Measurements from ENCODE around the gene CACNG1. TPM values are rescaled to one million over a fixed set of nuclear protein-coding genes. Genes with fewer than 3 reads are reported as not detected.

CACNG1 gene
- total RNA-seq, 1 donor from 2014 or later = not detected

GRCh38 chr17:67050471-67051154, 6.3 kb downstream of the CACNG1 start:
- no peak for DNase-seq (ENCODE audit: extremely low read depth, low read depth, low spot score)

GRCh38 chr17:67051155-67051538, 6.8 kb downstream of the CACNG1 start:
- no peak for DNase-seq (ENCODE audit: extremely low read depth, low read depth, low spot score)

DNA sequence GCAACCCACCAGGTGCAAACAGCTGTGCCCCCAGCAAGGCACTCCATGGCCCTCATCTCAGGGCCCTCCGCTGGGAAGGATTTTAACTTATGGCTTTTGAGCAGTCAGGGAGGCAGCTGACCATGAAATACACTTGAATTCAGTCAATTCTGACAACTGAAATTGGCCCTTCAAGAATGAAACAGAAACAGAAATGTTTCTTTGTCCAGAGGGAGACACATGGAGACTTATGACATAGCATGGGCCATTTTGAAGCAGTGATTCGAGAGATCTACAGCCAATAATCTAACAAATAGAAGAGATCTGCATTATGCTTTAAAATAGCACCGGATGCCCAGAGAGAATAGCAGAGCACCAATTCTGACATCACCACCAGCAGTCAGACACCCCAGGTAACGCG, 7.5 kb downstream of the CACNG1 start:
- DNase-seq (ENCODE audit: extremely low read depth, low read depth, low spot score) = no peak

GRCh38 chr17:67052720-67053437, 8.5 kb downstream of the CACNG1 start:
- DNase-seq (ENCODE audit: extremely low read depth, low read depth, low spot score) = no peak

- no peak for DNase-seq (ENCODE audit: extremely low read depth, low read depth, low spot score)
Observed at GRCh38 chr17:67053438-67054000, 9.2 kb downstream of the CACNG1 start.

GRCh38 chr17:67054011-67054591, 9.7 kb downstream of the CACNG1 start:
- no peak for DNase-seq (ENCODE audit: extremely low read depth, low read depth, low spot score)

DNA sequence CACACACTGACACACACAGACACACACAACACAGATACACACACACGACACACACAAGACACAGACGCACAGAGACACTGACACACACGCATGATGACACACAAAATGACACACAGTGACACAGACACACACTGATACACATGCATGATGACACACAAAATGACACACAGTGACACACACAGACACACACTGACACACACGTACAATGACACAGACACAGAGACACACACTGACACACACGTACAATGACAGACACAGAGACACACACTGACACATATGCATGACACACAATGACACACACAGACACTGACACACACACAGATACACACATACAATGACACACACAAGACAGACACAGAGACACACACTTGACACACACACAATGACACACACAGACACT, 10.3 kb downstream of the CACNG1 start:
- no peak for DNase-seq (ENCODE audit: extremely low read depth, low read depth, low spot score)

GRCh38 chr17:67055041-67055443, 10.7 kb downstream of the CACNG1 start:
- no peak for DNase-seq (ENCODE audit: extremely low read depth, low read depth, low spot score)

- DNase-seq (ENCODE audit: extremely low read depth, low read depth, low spot score) = no peak
Observed at GRCh38 chr17:67055811-67056745, 11.7 kb downstream of the CACNG1 start.

DNA sequence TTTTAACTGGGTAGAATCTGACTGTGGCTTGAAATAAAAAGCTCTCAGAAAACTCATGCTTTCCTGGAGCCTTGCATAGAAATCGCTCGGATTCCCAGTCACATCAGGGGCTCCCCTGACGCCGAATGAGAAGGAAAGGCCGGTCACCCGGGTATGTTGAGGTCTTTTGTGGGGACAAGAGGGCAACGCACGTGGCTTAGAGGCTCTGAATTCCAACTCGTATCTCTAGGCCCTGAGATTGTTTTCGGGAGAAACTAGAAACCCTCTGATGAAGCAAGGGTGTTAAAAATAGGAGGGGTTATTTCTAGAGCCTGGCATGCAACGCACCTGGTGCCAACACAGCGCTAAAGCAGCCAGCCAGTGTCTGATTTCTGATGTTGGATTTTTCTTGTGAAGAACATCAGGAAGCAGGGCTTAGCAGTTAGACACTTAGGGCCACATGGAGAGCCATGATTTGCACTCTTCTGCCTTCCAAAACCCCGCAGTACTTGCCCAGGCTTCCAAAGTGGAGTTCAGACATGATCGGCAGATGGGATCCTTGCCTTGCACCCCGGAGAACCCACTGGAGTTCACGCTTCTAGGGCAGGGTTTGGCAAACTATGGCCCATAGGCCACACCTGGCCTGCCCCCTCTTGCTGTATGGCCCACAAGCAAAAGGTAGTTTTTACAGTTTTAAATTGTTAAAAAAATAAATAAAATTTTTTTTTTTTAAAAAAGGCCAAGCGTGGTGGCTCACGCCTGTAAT, 12.6 kb downstream of the CACNG1 start:
- no peak for DNase-seq (ENCODE audit: extremely low read depth, low read depth, low spot score)

- DNase-seq (ENCODE audit: extremely low read depth, low read depth, low spot score) = no peak
Observed at GRCh38 chr17:67058036-67058435, 13.7 kb downstream of the CACNG1 start.

DNA sequence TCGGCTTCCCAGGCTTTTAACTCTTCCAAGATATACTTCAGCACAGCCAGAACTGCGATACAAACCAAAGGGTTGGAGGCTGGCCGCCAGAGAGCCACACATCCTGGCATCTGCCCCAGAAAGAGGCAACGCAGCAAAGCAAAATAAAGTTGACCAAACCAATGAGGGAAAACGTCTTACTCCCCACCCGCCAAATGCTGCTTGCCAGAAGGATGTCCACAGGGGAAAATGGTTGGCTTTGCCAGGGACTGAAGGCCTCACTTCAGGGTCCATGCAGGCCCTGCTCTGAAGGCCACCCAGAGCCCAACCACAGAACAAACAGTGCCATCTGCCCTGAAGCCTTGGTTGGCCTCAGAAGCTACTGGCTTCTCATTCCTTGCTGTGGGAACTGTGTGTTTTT, 15.0 kb downstream of the CACNG1 start:
- DNase-seq (ENCODE audit: extremely low read depth, low read depth, low spot score) = no peak

- no peak for DNase-seq (ENCODE audit: extremely low read depth, low read depth, low spot score)
Observed at GRCh38 chr17:67063141-67063540, 18.8 kb downstream of the CACNG1 start.

GRCh38 chr17:67066717-67067116, 22.4 kb downstream of the CACNG1 start:
- no peak for DNase-seq (ENCODE audit: extremely low read depth, low read depth, low spot score)

DNA sequence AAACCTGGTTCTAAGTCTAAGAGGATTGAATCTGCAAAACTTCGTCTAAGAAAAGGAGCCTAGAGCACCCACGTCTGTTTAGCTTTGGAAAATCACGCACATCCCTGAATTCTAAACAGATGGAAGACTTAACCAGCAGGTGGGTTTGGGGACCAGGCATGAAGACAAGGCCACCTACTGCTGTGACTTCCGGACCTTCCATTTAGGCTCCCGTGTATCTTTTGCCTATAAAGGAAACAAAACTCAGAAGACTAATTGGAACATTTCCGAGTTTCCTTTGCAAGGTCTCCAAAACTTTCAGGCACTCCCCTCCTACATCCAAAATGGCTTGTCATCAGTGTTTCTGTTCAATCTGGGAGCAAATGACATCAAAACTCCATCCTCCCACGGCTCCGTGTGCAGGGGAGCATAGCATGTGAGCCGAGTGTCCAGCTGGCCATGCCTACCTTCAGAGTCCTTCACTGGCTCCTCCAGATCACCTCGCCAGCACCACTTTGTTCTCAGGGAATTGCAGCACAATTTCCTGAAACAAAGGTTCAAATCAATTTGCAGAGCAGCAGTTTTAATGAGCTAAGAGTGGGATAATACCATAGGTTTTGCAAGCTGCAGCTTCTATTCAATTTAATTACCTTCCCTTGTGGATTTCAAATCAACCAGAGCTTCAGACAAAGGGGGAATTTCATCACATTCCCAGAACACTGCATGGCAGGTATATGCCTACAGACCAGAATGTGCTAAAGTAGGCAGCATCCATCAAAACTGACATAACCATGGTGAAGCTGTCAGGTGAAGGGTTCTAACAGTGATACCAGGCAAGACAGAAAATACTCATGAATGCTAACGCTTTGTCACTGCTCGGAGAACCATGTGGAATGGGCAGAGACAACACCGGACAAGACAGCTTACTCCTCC, 23.5 kb downstream of the CACNG1 start:
- DNase-seq (ENCODE audit: extremely low read depth, low read depth, low spot score) = no peak

DNA sequence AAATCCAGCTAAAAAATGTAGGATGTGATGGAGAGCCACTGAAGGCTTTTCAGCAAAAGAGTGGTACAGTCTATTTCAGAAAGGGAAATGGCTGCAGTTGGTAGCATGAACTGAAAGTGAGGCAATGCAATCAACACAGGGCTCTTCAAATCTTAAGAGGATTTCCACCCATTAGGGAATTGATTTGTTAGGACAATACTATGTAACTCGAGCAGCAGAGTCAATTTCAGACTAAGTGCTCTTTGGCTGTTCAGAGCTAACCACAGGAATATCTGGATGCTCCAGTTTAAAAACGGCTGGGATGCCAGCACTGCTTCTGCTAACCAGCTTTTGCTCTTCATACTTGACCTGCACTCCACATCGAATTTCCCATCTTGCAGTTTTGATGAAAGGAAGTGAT, 24.6 kb downstream of the CACNG1 start:
- no peak for DNase-seq (ENCODE audit: extremely low read depth, low read depth, low spot score)

DNA sequence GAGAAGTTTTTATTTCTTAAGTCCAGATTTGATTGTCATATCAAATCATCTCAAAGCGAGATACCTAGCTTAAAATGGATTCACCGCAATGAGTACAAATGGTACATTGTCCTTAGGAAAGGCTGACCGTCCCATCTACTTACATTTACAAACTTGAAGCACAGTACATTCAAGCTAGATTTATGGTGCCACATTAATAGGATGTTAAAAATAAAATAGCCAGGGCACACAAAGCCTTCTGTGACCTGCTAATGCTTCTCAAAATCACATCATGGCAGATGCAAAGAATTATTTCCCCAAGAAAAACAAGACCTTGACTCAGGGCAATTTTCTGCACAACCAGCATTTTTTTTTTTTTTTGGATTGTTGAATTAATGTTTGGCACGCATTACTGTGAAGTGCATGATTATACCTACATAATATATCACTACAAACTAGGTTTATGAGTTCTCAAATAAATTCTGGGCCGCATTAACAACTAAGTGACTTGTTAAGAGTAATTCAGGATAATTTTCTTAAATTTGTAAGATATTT, 25.3 kb downstream of the CACNG1 start:
- no peak for DNase-seq (ENCODE audit: extremely low read depth, low read depth, low spot score)

DNA sequence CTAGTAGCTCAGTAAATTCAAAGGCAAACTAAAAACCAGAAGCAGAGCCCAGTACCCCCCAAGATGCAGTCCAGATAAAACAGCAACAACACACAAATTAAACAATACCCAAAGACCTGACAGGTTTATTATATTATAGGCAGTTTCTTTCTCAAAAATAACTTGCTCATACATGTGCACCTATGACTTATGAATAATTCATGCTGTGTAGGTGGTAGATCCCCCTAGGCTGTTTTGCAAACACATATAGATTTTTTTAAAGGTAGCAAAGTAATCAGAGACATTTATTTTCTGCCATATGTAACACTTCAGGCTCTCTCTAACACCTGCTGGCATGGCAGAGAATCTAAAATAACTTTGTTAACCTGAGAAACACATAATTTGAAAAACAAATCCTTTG, 27.2 kb downstream of the CACNG1 start:
- no peak for DNase-seq (ENCODE audit: extremely low read depth, low read depth, low spot score)

DNA sequence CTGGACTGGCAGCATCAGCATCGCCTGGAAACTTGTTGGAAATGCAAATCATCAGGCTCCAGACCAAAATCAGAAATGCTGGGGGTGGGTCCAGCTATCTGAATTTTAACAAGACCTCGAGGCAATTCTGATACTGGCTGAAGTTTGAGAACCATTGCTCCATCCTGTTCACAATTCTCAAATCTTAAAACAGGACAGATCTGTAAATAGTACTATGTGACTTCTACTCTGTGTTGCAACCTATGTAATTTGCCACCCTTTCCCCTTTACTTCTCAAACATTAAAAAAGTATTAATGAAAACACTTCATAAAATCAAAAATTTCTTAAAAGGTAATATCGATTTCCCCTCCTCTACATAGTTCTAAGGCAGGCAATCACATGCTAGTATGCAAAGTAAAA, 28.5 kb downstream of the CACNG1 start:
- no peak for DNase-seq (ENCODE audit: extremely low read depth, low read depth, low spot score)

Data from glomerular endothelial cell (primary cell).